Measurements from ENCODE around the gene ADK.

- TF ChIP-seq CTCF (IDR thresholded peaks at IDR 0.05 in 8 of 11, conservative IDR thresholded peaks at IDR 0.05 in 3 of 11) (no peak), POLR2A (IDR thresholded peaks at IDR 0.05) (no peak), POLR2AphosphoS5 (IDR thresholded peaks at IDR 0.05) (no peak)
Observed at GRCh38 chr10:74145133-74145532, 5.9 kb upstream of the ADK start.
